Bronchial epithelial cell (primary cell): ENCODE results near the gene LAMA2. TPM values are rescaled to one million over a fixed set of nuclear protein-coding genes. Genes with fewer than 3 reads are reported as not detected.
A peak's percentile ranks its signal among the peaks of the same experiment; 100 is the strongest.

Experiments
- DNase-seq: peaks from one replicate; pipeline ENCODE4 v3.0.0-alpha.2; 2010; ENCODE audit warnings: low read depth
- FAIRE-seq: peaks from 2 replicates; lab custom pipeline; 2011; peaks lifted over from hg19 to GRCh38; lab: Jason Lieb, UNC
- H3K27me3 ChIP-seq: 2 replicates; pipeline ENCODE4 v1.5.1; 2011; ENCODE audit warnings: low read length; ENCODE audit not compliant: control insufficient read depth, insufficient read depth
- H3K36me3 ChIP-seq: 2 replicates; pipeline ENCODE4 v1.5.1; 2011; ENCODE audit warnings: low read length; ENCODE audit not compliant: control insufficient read depth, insufficient read depth
- H3K4me3 ChIP-seq: 2 replicates; pipeline ENCODE4 v1.5.1; 2011; ENCODE audit warnings: mild to moderate bottlenecking, low read depth, low read length, control low read depth
- CTCF ChIP-seq: IDR thresholded peaks from 2 replicates; pipeline ENCODE4 v1.5.1; 2011; ENCODE audit warnings: mild to moderate bottlenecking, moderate library complexity, low read length, control low read depth, inconsistent platforms; ENCODE audit not compliant: insufficient read depth, severe bottlenecking
- total RNA-seq: library from RNA; depleted of rRNA; stranded (reverse); fragments of >200 nt; gene quantifications from 2 replicates; pipeline ENCODE4 v1.2.1, GENCODE V29; 2014

Gene LAMA2
- total RNA-seq, 1 donor from 2014 or later, result 2.6 TPM

- Histone ChIP-seq H3K36me3 (no peaks in the 10 kb centered on the region), H3K27me3 (no peaks in the 10 kb centered on the region), H3K4me3 (no peak overlapping the region)
- TF ChIP-seq CTCF, result no peak
- DNase-seq (no peak), FAIRE-seq (no peak)
Measured at GRCh38 chr6:129523816-129524215, 640.9 kb downstream of the LAMA2 start.

GRCh38 chr6:129525055-129525454, 642.1 kb downstream of the LAMA2 start:
- no peaks in the 10 kb centered on the region for H3K27me3 ChIP-seq
- no peak overlapping the region for H3K4me3 ChIP-seq
- FAIRE-seq, result no peak
- no peak for DNase-seq
- no peaks in the 10 kb centered on the region for H3K36me3 ChIP-seq
- TF ChIP-seq CTCF, result no peak

- no peak for FAIRE-seq
Measured at GRCh38 chr6:129534926-129535325, 652.0 kb downstream of the LAMA2 start.

GRCh38 chr6:129536271-129536670, 653.3 kb downstream of the LAMA2 start:
- DNase-seq, result no peak
- H3K27me3 ChIP-seq, result no peaks in the 10 kb centered on the region

More at GRCh38 chr6:129534926-129535325, 652.0 kb downstream of the LAMA2 start:
- TF ChIP-seq CTCF, result no peak
- no peaks in the 10 kb centered on the region for H3K36me3 ChIP-seq
- no peaks in the 10 kb centered on the region for H3K27me3 ChIP-seq
- DNase-seq, result no peak
- H3K4me3 ChIP-seq, result no peak overlapping the region

GRCh38 chr6:129539032-129539431, 656.1 kb downstream of the LAMA2 start:
- DNase-seq (no peak), FAIRE-seq (peak; percentile 60)
- TF ChIP-seq CTCF, result no peak
- Histone ChIP-seq H3K36me3 (no peaks in the 10 kb centered on the region), H3K4me3 (no peak overlapping the region), H3K27me3 (no peaks in the 10 kb centered on the region)

More at GRCh38 chr6:129536271-129536670, 653.3 kb downstream of the LAMA2 start:
- no peak for TF ChIP-seq CTCF
- FAIRE-seq, result no peak
- Histone ChIP-seq H3K36me3 (no peaks in the 10 kb centered on the region), H3K4me3 (no peak overlapping the region)

- TF ChIP-seq CTCF, result no peak
- no peaks in the 10 kb centered on the region for H3K27me3 ChIP-seq
- H3K4me3 ChIP-seq, result no peak overlapping the region
- DNase-seq (no peak), FAIRE-seq (no peak)
- no peaks in the 10 kb centered on the region for H3K36me3 ChIP-seq
Measured at GRCh38 chr6:129542705-129543104, 659.8 kb downstream of the LAMA2 start.
